ENCODE data around the gene FAAH. TPM values are rescaled to one million over a fixed set of nuclear protein-coding genes. Genes with fewer than 3 reads are reported as not detected.
A peak's percentile ranks its signal among the peaks of the same experiment; 100 is the strongest.

FAAH gene
- total and polyA plus RNA-seq, 4 donors: 13.9 to 34.8 (median 27.8) TPM

GRCh38 chr1:46453449-46453848 lies 59.3 kb downstream of the FAAH start:
- Histone ChIP-seq H3K4me3 (no peak overlapping the region), H3K4me1 (ENCODE audit: control insufficient read depth in 5 of 5, insufficient read depth in 5 of 5, low read length in 5 of 5) (peaks cover 0 to 2% (median 0%) of the 10 kb centered on the region in 5 donors), H3K9me3 (ENCODE audit: control insufficient read depth in 4 of 4, insufficient read depth in 3 of 4, low read length in 3 of 4) (peaks cover 0 to 2% (median 0%) of the 10 kb centered on the region in 4 donors), H3K9ac (ENCODE audit: insufficient read depth in 1 of 2, low read length in 2 of 2) (no peak overlapping the region), H3K36me3 (ENCODE audit: control insufficient read depth in 4 of 4, insufficient read depth in 4 of 4, low read length in 4 of 4) (no peaks in the 10 kb centered on the region), H3K27me3 (ENCODE audit: control insufficient read depth in 3 of 3, insufficient read depth in 3 of 3, low read length in 2 of 3) (peaks cover 0 to 64% (median 32%) of the 10 kb centered on the region in 3 donors), H3K27ac (ENCODE audit: low read depth in 1 of 2, low read length in 1 of 2) (no peak overlapping the region)
- no peak for ATAC-seq (ENCODE audit: insufficient read depth, low FRiP score)
- DNase-seq: no peak
- WGBS, 2 donors: 60 to 61% methylated on average over 4 of the region's 4 CpGs
- TF ChIP-seq CTCF (IDR thresholded peaks at IDR 0.05; ENCODE audit: control extremely low read depth, extremely low read depth): no peak

- Histone ChIP-seq H3K4me1 (ENCODE audit: control insufficient read depth in 5 of 5, insufficient read depth in 5 of 5, low read length in 5 of 5) (no peaks in the 10 kb centered on the region), H3K27me3 (ENCODE audit: control insufficient read depth in 3 of 3, insufficient read depth in 3 of 3, low read length in 2 of 3) (peaks cover 0 to 51% (median 18%) of the 10 kb centered on the region in 3 donors), H3K36me3 (ENCODE audit: control insufficient read depth in 4 of 4, insufficient read depth in 4 of 4, low read length in 4 of 4) (no peaks in the 10 kb centered on the region), H3K9me3 (ENCODE audit: control insufficient read depth in 4 of 4, insufficient read depth in 3 of 4, low read length in 3 of 4) (no peaks in the 10 kb centered on the region), H3K27ac (ENCODE audit: low read depth in 1 of 2, low read length in 1 of 2) (no peak overlapping the region), H3K4me3 (no peak overlapping the region), H3K9ac (ENCODE audit: insufficient read depth in 1 of 2, low read length in 2 of 2) (no peak overlapping the region)
- TF ChIP-seq CTCF (IDR thresholded peaks at IDR 0.05; ENCODE audit: control extremely low read depth, extremely low read depth): no peak
- DNase-seq (no peak), ATAC-seq (ENCODE audit: insufficient read depth, low FRiP score) (no peak)
- WGBS, 2 donors: 90 to 92% methylated on average over 27 of the region's 27 CpGs
These were observed 61.8 kb downstream of the FAAH start for GRCh38 chr1:46455951-46456350.

- Histone ChIP-seq H3K27ac (ENCODE audit: low read depth in 1 of 2, low read length in 1 of 2) (no peak overlapping the region), H3K9ac (ENCODE audit: insufficient read depth in 1 of 2, low read length in 2 of 2) (no peak overlapping the region), H3K9me3 (ENCODE audit: control insufficient read depth in 4 of 4, insufficient read depth in 3 of 4, low read length in 3 of 4) (no peaks in the 10 kb centered on the region), H3K27me3 (ENCODE audit: control insufficient read depth in 3 of 3, insufficient read depth in 3 of 3, low read length in 2 of 3) (peaks cover 0 to 51% (median 16%) of the 10 kb centered on the region in 3 donors), H3K4me1 (ENCODE audit: control insufficient read depth in 5 of 5, insufficient read depth in 5 of 5, low read length in 5 of 5) (no peaks in the 10 kb centered on the region), H3K4me3 (no peak overlapping the region), H3K36me3 (ENCODE audit: control insufficient read depth in 4 of 4, insufficient read depth in 4 of 4, low read length in 4 of 4) (no peaks in the 10 kb centered on the region)
- peak; percentile 30 to 40 (median 32) for DNase-seq
- WGBS, 2 donors: 67 to 74% methylated on average over 5 of the region's 5 CpGs
- TF ChIP-seq CTCF (IDR thresholded peaks at IDR 0.05; ENCODE audit: control extremely low read depth, extremely low read depth): no peak
- no peak for ATAC-seq (ENCODE audit: insufficient read depth, low FRiP score)
These were observed 62.4 kb downstream of the FAAH start for GRCh38 chr1:46456411-46456963.

- WGBS, 2 donors: 87 to 89% methylated on average over 6 of the region's 6 CpGs
- no peak for DNase-seq
- H3K36me3 ChIP-seq (ENCODE audit: control insufficient read depth in 4 of 4, insufficient read depth in 4 of 4, low read length in 4 of 4): no peaks in the 10 kb centered on the region
- TF ChIP-seq CTCF (IDR thresholded peaks at IDR 0.05; ENCODE audit: control extremely low read depth, extremely low read depth): no peak
- H3K9ac ChIP-seq (ENCODE audit: insufficient read depth in 1 of 2, low read length in 2 of 2): no peak overlapping the region
- H3K4me3 ChIP-seq: no peak overlapping the region
- peaks cover 0 to 48% (median 19%) of the 10 kb centered on the region in 3 donors for H3K27me3 ChIP-seq (ENCODE audit: control insufficient read depth in 3 of 3, insufficient read depth in 3 of 3, low read length in 2 of 3)
- H3K9me3 ChIP-seq (ENCODE audit: control insufficient read depth in 4 of 4, insufficient read depth in 3 of 4, low read length in 3 of 4): no peaks in the 10 kb centered on the region
- no peaks in the 10 kb centered on the region for H3K4me1 ChIP-seq (ENCODE audit: control insufficient read depth in 5 of 5, insufficient read depth in 5 of 5, low read length in 5 of 5)
- ATAC-seq (ENCODE audit: insufficient read depth, low FRiP score): no peak
- no peak overlapping the region for H3K27ac ChIP-seq (ENCODE audit: low read depth in 1 of 2, low read length in 1 of 2)
These were observed 63.1 kb downstream of the FAAH start for GRCh38 chr1:46457178-46457577.

All from lung (tissue), 12 donors.